DMS153 (cell line): ENCODE measurements around the gene ARHGEF9.

Experiments
- DNase-seq: peaks from one replicate; lab custom pipeline; 2025; lab: John Stamatoyannopoulos, UW

Gene ARHGEF9

GRCh38 chrX:63746278-63746677, 38.7 kb downstream of the ARHGEF9 start:
- DNase-seq, result no peak

- DNase-seq, result no peak
Observed at GRCh38 chrX:63744850-63745394, 40.1 kb downstream of the ARHGEF9 start.

GRCh38 chrX:63743596-63743995, 41.4 kb downstream of the ARHGEF9 start:
- no peak for DNase-seq

GRCh38 chrX:63740382-63740781, 44.6 kb downstream of the ARHGEF9 start:
- no peak for DNase-seq

GRCh38 chrX:63739885-63740284, 45.1 kb downstream of the ARHGEF9 start:
- no peak for DNase-seq

GRCh38 chrX:63738696-63739095, 46.3 kb downstream of the ARHGEF9 start:
- DNase-seq, result no peak

- DNase-seq, result no peak
Observed at GRCh38 chrX:63737131-63737921, 47.7 kb downstream of the ARHGEF9 start.

- DNase-seq, result no peak
Observed at GRCh38 chrX:63735882-63736281, 49.1 kb downstream of the ARHGEF9 start.

- DNase-seq, result no peak
Observed at GRCh38 chrX:63720293-63720692, 64.7 kb downstream of the ARHGEF9 start.

- no peak for DNase-seq
Observed at GRCh38 chrX:63719633-63720032, 65.4 kb downstream of the ARHGEF9 start.

GRCh38 chrX:63718010-63718694, 66.9 kb downstream of the ARHGEF9 start:
- DNase-seq, result no peak

GRCh38 chrX:63713526-63713925, 71.5 kb downstream of the ARHGEF9 start:
- no peak for DNase-seq

GRCh38 chrX:63708801-63709200, 76.2 kb downstream of the ARHGEF9 start:
- no peak for DNase-seq

- no peak for DNase-seq
Observed at GRCh38 chrX:63702556-63702955, 82.5 kb downstream of the ARHGEF9 start.

GRCh38 chrX:63686878-63687714, 97.9 kb downstream of the ARHGEF9 start:
- no peak for DNase-seq

GRCh38 chrX:63680423-63680822, 104.6 kb downstream of the ARHGEF9 start:
- DNase-seq, result no peak

- DNase-seq, result no peak
Observed at GRCh38 chrX:63679432-63679831, 105.6 kb downstream of the ARHGEF9 start.

GRCh38 chrX:63675716-63676115, 109.3 kb downstream of the ARHGEF9 start:
- DNase-seq, result no peak

- DNase-seq, result no peak
Observed at GRCh38 chrX:63673896-63674295, 111.1 kb downstream of the ARHGEF9 start.

- no peak for DNase-seq
Observed at GRCh38 chrX:63664741-63665140, 120.3 kb downstream of the ARHGEF9 start.

- DNase-seq, result no peak
Observed at GRCh38 chrX:63664083-63664482, 120.9 kb downstream of the ARHGEF9 start.

GRCh38 chrX:63661676-63662075, 123.3 kb downstream of the ARHGEF9 start:
- DNase-seq, result no peak
